Neural cell (in vitro differentiated cells): Measurements from ENCODE around the gene TNFAIP8. TPM values are rescaled to one million over a fixed set of nuclear protein-coding genes. Genes with fewer than 3 reads are reported as not detected.

Experiments used
- polyA plus RNA-seq: library from polyadenylated mRNA; depleted of rRNA; stranded (reverse); fragments of >200 nt; gene quantifications from 2 replicates; pipeline ENCODE4 v1.2.3, GENCODE V29; 2014
- small RNA-seq, 3 experiments: library from RNA; depleted of rRNA; stranded (forward); fragments of <200 nt; gene quantifications; one replicate each; pipeline ENCODE3, GENCODE V24; 2012

Gene TNFAIP8
- polyA plus RNA-seq, 1 donor from 2014 or later, result 0.26 TPM

Small RNAs within 50 kb of the gene (small RNA-seq; reads per million reads assigned to genes)
- gene RN7SL174P, result 0 reads per million in 3 experiments
- 0.59 to 1.6 (median 0.81) reads per million in 3 experiments for gene RNA5SP190

Other genes starting within 250 kb of the TNFAIP8 start
- 197 and 244 TPM in 2 replicates for gene HSD17B4, start 96.5 kb downstream of the TNFAIP8 start, polyA plus RNA-seq